ENCODE results near the gene SRL. TPM values are rescaled to one million over a fixed set of nuclear protein-coding genes. Genes with fewer than 3 reads are reported as not detected.

Gene SRL
- polyA plus RNA-seq, 1 of the 3 experiments (the other 2 are of a cell fraction): not detected

DNA sequence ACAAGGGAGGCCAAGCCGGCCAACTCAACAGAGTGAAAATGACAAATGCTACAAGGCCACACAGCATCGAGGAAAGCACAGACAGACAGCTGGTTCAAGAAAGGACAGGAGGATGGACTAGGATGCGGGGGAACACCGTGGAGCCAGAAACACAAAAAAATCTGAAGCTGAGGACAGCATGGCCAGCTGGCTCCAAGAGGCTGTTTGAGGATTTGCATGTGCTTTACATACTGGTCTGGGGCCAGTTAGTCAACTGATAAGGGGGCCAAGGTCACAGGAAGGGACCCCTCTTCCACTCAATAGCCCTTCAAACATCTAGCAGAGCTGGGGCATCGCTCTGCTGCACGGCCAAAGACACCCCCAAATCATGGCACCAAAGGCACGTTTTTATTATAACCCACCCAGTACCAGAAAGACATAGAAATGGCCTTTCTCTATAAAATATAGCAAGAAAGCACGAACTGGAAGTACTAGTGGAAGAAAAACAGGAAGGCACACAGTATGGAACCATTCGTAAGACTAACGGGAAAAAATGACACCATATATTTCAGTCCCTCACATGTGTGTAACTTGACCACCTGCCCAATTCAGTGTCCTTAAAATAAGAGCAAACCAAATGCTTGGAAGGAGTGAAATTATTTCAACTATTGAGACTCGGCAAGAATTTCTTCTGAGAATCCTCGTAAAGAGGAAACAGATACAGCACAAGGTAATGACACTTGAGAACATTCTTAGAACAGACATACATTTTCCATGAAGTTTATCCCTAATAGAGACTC, 7.8 kb upstream of the SRL start:
- H3K4me1 ChIP-seq (ENCODE audit: control insufficient read depth in 1 of 2, insufficient read depth in 2 of 2, low read depth in 1 of 2, low read length in 1 of 2): no peaks in the 10 kb centered on the region; a peak in 1 of 4 replicates
- no peak overlapping the region for H3K4me3 ChIP-seq (ENCODE audit: low read depth in 2 of 2, low read length in 1 of 2)
- H3K27ac ChIP-seq (ENCODE audit: low read depth in 2 of 2, low read length in 1 of 2): no peak overlapping the region
- ChIA-PET POLR2A (no interaction called here), CTCF (interaction anchor here (0.6 to 15.7 kb wide), 8 partner anchors 10 to 315 kb away, joined by 3 to 203 read pairs (median 4); partner anchors contain the start of gene TFAP4)
- no peaks in the 10 kb centered on the region for H3K9me3 ChIP-seq
- 85% methylated on average over 12 of the region's 12 CpGs for WGBS (ENCODE audit: low lambda C conversion rate)
- H3K9ac ChIP-seq: no peak overlapping the region
- no peak overlapping the region for H2AFZ ChIP-seq (ENCODE audit: low read depth)
- no peak for DNase-seq
- H4K20me1 ChIP-seq (ENCODE audit: insufficient read depth): no peaks in the 10 kb centered on the region
- H3F3A ChIP-seq (replicated peaks; ENCODE audit: insufficient read depth): peaks cover 13% of the 10 kb centered on the region
- no peaks in the 10 kb centered on the region for H3K79me2 ChIP-seq (ENCODE audit: insufficient read depth)
- no peak for TF ChIP-seq TCF12 (IDR thresholded peaks at IDR 0.05)
- TF ChIP-seq CHD2 (IDR thresholded peaks at IDR 0.05; ENCODE audit: low read length, partially characterized antibody): no peak
- TF ChIP-seq GATA2 (CRISPR knock-in tag; IDR thresholded peaks at IDR 0.05): no peak
- TF ChIP-seq EZH2phosphoT487 (IDR thresholded peaks at IDR 0.05; ENCODE audit: borderline replicate concordance, low read depth): no peak
- TF ChIP-seq TEAD4 (IDR thresholded peaks at IDR 0.05; ENCODE audit: borderline replicate concordance, insufficient read depth): no peak
- no peak for TF ChIP-seq NFIC (IDR thresholded peaks at IDR 0.05; ENCODE audit: borderline replicate concordance)
- TF ChIP-seq ZBTB33 (IDR thresholded peaks at IDR 0.05; ENCODE audit: borderline replicate concordance, low read depth): no peak
- TF ChIP-seq, protein P1, sequence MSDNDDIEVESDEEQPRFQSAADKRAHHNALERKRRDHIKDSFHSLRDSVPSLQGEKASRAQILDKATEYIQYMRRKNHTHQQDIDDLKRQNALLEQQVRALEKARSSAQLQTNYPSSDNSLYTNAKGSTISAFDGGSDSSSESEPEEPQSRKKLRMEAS (IDR thresholded peaks at IDR 0.05; ENCODE audit: low read depth): no peak
- no peak for TF ChIP-seq RXRA (IDR thresholded peaks at IDR 0.05; ENCODE audit: borderline replicate concordance, low read depth)
- no peak for TF ChIP-seq YY1 (IDR thresholded peaks at IDR 0.05; ENCODE audit: low read depth)
- no peak for TF ChIP-seq NRF1 (IDR thresholded peaks at IDR 0.05; ENCODE audit: low read depth, low read length)
- no peak for TF ChIP-seq MXI1 (IDR thresholded peaks at IDR 0.05; ENCODE audit: low read depth, low read length)
- TF ChIP-seq RAD21 (IDR thresholded peaks at IDR 0.05; ENCODE audit: low read length): no peak
- TF ChIP-seq FOSL2 (IDR thresholded peaks at IDR 0.05; ENCODE audit: borderline replicate concordance, low read depth): no peak
- TF ChIP-seq TAF1 (IDR thresholded peaks at IDR 0.05; ENCODE audit: borderline replicate concordance, low read depth, low read length): no peak
- no peak for TF ChIP-seq IRF3 (IDR thresholded peaks at IDR 0.05; ENCODE audit: low read depth, low read length)
- TF ChIP-seq RFX5 (IDR thresholded peaks at IDR 0.05; ENCODE audit: low read length): no peak
- no peak for TF ChIP-seq CTCF (IDR thresholded peaks at IDR 0.05)
- no peak overlapping the region for H3K4me2 ChIP-seq
- H3K9me2 ChIP-seq: no peaks in the 10 kb centered on the region
- no peaks in the 10 kb centered on the region for H3K36me3 ChIP-seq (replicated peaks in 1 of 2; ENCODE audit: control insufficient read depth in 1 of 2, insufficient read depth in 2 of 2, low read length in 1 of 2)
- H3K27me3 ChIP-seq (ENCODE audit: insufficient read depth): no peaks in the 10 kb centered on the region
